HG03139 (cell line): ENCODE data around the gene CFAP300.

Experiments
- ATAC-seq: cut with Tn5 transposase; IDR thresholded peaks from one replicate; pipeline ENCODE4 v1.9.1; 2021; ENCODE audit not compliant: unreplicated experiment

CFAP300 gene

DNA sequence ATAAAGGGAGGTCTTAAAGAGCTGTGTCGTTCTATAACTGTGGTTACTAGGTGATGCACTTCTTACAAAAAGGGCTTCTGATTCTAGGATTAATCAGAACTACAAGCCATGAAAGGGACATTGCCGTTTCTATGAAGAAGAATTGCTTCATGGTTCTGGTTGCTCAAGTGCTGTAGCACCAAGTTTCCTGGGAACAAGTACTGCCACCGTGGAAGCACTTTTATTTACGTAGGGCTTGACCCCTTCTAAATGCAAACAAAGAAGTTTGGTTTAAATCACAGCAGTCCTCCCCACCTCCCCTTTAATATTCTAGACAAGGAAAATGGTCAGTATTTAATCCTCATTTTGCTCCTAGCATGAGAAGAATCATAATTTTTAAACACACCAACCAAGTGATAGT, 72.8 kb downstream of the CFAP300 start:
- ATAC-seq = no peak

DNA sequence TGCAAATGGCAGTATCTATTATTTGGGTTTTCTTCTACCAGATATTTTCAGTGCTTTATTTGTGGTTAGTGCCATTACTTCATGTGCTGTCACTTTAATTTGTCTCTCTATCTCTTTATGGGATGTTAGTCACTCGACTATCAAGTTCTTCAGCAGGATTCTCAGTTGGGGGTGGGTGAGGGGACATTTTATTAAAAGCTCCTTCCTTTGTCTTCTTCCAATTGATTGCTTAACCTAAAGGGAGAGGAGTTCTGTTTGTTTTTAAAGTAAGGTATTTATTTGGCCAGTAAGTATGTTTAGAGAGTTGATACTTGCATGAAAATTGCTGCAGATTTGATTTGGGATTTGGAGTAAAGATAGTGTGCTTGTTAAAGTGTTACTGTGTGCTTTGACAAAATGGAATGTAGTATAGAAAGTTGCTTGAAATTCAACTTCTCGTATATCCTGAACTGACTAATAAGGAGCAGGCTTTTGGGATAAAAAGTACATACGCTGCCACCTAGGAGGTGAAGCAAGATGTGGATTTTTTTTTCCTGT, 73.3 kb downstream of the CFAP300 start:
- no peak for ATAC-seq

DNA sequence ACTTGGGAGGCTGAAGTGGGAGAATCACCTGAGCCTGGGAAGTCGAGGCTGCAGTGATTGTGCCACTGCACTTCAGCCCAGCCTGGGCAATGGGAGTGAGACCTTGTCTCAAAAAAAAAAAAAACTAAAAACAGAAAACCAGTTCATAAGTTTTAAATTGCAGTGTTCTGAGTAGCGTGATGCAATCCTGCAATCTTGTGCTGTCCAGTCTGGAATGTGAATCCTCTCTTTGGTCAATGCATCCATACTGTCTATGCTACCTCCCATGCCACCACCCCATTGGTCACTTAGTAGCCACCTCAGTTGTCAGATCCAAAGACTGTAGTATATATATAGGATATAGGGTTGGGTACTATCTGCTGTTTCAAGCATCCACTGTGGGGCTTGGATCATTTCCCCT, 74.1 kb downstream of the CFAP300 start:
- ATAC-seq = no peak
